ENCODE measurements around the gene OR6P1.

The OR6P1 gene, protein sequence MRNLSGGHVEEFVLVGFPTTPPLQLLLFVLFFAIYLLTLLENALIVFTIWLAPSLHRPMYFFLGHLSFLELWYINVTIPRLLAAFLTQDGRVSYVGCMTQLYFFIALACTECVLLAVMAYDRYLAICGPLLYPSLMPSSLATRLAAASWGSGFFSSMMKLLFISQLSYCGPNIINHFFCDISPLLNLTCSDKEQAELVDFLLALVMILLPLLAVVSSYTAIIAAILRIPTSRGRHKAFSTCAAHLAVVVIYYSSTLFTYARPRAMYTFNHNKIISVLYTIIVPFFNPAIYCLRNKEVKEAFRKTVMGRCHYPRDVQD

DNA sequence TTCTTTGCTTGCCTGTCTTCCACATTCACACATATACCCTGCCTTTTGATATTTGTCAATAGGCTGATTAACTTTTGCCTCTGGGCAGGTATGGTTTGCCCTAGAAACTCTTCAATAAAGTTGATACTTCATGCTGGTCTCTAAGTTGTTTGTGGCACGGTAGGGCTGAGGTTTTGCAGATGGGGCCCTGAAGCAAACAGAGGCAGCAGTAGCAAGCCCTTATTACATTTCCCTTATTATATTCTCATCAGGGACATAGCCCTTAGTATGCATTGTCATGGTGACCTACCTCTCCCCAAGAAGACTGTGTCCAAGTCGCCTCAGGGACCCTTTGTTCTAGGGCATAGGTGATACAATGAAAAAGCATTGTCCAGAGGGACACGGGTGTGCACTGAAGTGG lies at the start of gene OR6P1:
TSS of gene OR6P1 (minus strand) at position 101 of the 400 bp plus-strand sequence. CDS start 6,976 bp downstream, outside the sequence.
- DNase-seq (ENCODE audit: low read depth) = no peak

DNA sequence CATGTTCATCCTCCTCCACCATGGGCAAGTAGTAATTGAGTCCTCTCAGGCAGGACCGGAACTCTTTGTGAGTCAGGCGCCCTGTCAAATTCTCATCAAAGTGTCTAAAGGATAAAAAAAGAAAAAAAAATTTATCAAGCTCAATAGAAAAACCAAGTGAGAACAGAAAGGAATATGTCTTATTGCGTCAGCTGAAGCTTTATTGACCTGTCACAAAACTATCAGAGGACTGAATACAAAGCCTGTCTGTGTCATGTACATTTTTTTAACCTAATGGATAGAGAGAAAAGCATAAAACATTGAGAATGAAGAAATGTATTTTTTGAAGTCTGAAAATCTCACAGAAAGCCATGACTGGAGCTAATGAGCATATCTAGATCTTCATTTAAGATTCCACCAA lies 43.4 kb upstream of the OR6P1 start:
- DNase-seq (ENCODE audit: low read depth) = no peak

DNA sequence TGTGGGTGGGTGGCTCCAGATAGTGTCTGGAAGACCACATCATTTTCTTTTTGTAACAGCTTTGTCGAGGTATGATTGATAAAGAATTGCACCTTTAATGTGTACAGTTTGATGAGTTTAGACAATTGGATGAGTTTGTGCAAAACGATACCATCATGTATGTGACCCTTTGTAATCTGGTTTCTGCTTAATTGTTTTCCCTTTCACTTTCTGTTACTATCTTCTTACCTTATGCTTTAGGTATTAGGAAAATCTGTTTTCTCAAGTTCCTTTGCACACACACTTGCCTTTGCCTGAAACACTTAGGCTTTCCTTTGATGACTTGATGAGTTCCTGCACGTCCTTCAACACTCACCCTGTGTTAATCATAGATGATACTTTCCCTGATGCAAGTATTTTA lies 41.5 kb upstream of the OR6P1 start:
- DNase-seq (ENCODE audit: low read depth) = no peak

DNA sequence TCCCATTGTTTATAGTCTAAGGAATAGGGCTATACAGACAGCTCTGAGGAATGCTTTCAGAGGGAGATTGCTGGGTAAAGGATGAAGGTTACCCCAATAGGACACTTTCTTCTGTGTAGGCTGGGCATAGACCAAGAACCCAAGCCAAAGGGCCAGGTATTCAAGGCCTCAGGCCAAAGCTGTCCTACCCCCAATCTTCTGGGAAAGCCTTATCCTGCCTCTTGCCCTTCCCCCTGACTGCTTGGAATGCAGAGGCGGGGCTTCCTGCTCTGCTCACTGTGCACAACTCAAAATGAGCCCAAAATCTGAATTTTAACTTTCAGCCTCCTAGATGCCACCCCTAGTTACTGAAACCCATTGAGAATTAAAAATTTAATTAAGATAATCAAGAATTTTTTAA lies 36.9 kb upstream of the OR6P1 start:
- no peak for DNase-seq (ENCODE audit: low read depth)

DNA sequence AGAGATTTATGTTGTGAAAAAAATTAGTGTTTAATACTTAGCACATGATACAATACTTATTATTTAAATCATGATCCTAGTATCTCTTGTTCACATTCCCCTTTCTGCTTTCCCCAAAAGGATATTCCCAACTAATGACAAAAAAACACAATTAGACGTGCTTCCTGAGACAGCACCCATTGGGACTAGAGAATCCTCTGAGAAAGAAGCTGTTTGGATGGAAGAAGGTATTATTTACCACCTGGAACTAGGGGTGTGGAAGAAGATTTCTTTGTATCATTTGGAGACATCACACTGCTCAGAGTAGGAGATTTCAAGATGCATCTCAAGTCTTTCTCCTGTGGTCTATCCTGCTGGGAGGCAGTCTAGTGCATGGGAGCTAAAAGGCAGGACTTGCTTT lies 34.6 kb upstream of the OR6P1 start, which contains the start of gene OR10Z1:
TSS of gene OR10Z1 (plus strand) at position 301 of the 400 bp plus-strand sequence. CDS start 1,171 bp downstream, outside the sequence.
- DNase-seq (ENCODE audit: low read depth) = no peak

DNA sequence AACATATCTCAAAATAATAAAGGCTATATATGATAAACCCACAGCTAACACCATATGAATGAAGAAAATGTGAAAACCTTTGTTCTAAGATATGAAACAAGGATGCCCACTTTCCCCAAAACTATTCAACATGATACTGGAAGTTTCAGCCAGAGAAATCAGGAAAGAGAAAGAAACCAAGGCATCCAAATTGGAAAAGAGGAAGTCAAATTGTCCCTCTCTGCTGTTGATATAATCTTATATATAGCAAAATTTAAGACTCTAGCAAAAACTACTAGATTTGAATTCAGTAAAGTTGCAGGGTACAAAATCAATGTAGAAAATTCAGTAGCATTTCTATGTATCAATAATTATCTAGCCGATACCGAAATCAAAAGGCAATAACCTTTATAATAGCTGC lies 30.4 kb upstream of the OR6P1 start:
- DNase-seq (ENCODE audit: low read depth) = no peak

DNA sequence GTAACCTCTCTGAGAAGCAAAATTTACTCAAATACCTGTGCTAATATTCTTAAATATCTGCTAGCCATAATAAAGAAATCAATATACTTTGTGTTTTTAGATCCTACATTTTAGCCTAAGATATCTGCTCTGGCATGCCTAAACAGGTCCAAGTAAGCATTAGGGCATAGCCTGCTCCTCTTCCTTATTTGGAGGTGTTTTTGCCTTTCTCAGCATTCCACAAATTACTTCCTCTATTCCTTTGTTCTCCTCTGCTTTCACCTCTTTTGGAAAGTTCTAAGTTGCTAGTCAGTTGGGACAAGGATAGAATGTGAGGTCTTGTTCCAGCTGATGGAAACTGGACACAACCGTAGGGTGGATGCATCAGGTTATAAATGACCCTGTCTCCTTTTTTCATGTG lies 16.6 kb upstream of the OR6P1 start:
- no peak for DNase-seq (ENCODE audit: low read depth)

DNA sequence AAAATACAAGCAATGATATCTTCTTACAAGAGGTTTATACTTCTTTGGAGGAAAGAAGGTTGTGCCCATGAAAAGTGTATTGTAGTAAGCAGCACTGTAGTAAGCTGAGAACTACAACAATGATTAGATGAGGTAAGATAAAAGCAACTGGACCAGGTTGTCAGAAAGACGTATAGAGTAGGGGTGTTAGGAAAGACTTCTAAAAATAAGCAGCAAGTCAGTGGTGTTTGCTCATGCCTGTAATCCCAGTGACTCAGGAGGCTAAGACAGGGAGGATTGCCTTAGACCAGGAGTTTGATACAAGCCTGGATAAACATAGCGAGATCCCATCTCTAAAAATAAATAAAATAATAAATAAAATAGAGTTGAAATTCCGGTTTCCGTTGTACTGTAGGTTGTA lies 13.6 kb upstream of the OR6P1 start:
- no peak for DNase-seq (ENCODE audit: low read depth)

DNA sequence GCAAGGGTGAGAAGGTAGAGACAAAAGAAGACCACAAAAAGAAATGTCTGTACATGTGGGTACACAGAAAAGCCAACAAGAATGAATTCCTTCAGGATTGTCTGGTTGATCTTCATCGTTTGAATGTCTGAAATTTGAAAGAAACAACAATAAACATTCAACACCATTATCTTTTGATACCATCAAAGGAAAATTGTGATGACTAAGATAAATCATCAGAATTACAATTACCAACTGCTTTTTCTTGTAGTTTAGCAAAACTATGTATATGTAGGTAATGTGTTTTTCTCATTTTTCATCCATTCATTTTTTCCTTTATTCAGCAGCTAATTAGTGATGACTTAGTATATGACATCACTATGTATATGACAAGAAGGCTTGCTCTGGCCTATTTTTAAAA lies 9.4 kb upstream of the OR6P1 start, which contains the start of gene OR10X1:
TSS of gene OR10X1 (minus strand) at position 167 of the 400 bp plus-strand sequence. CDS start at position 167, 0 bp downstream.
- DNase-seq (ENCODE audit: low read depth) = no peak

DNA sequence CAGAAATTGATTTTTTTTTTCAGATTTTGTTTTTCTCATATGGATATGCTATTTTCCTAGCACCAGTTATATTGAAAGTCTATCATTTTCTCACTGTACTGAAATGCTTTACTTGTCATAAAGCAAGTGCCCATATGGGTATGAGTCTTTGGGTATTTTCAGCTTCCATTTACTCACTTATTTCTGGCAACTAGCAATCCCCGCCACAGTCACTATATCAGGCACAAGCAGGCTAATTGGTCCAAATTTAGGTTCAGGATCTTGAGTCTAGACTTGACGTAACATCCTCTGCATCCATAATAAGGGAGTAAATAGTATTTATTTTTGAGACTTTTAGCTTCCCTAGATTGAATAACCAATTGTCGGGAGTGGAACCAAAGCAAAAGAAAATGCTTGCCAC lies 7.2 kb upstream of the OR6P1 start:
- DNase-seq (ENCODE audit: low read depth) = no peak

DNA sequence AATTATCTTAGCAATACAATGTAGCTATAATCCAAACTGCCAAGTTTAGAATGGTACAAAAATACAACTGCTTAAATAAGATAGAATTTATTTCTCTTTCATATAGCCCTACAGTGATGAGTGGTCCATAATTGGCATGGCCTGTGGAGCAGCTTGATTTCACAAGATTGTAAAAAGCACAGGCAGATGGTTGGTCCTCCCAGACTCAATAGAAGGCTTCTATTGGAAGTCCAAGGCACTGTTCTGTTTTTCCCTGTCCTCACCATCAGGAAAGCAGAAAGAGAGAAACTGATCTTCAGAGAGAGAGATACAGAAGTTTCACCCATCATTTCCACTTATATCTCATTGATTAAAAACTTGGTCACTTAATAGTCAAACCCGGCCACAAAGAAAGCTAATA lies 1.8 kb upstream of the OR6P1 start:
- DNase-seq (ENCODE audit: low read depth) = no peak

DNA sequence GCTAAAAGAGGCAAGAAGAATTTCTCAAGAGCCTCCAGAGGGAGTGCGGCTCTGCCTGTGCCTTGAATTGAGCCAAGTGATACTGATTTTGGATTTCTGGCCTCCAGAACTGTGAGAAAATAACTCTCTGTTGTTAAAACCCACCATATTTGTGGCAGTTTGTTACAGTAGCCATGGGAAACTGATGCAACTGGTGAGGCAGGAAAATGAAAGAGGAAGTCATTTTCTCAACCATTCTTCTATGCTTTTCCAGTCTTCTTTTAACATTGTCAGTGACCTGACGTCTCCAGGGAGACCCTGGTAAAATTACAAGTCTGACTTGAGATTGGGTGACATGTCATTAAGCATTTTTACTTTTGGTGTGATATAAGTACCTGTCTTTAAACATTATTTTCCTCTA lies 5.8 kb downstream of the OR6P1 start:
- DNase-seq (ENCODE audit: low read depth) = no peak

DNA sequence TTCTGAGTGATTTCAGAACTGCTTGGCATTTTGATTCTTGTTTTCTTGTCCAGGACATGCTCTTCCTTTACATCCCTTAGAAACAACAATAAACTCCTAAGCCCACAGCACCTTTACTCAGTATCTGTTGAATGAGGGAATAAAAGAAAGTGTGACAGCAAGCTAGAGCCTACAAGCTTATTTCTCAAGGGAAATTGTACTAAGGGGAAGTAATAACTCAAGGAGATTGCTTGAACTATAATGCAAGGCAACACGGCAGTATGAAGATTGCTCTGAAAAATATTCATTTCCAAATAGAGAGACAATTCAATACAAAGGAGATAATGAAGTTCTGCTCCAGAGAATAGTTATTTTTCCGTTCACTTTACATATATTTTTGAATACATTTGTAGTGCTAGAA lies 6.5 kb downstream of the OR6P1 start:
- DNase-seq (ENCODE audit: low read depth) = no peak

DNA sequence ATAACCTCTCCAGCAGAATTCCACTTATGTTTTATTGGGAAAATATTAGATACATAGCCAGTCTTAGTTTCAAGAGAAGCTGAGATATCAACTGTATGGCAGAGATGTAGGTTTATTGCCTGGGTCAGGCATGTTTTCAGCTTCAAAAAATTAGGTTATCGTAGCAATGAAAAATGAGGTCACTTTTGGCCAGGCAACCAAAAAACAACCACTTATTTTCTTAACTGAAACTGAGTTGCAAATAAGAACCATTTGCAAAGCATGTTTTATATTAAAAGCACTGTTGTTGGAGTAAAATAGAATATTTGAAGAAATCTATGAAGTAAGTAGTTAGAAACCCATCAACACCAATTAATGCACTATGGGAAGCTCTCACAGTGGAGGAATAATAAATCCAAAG lies 10.7 kb downstream of the OR6P1 start:
- no peak for DNase-seq (ENCODE audit: low read depth)

DNA sequence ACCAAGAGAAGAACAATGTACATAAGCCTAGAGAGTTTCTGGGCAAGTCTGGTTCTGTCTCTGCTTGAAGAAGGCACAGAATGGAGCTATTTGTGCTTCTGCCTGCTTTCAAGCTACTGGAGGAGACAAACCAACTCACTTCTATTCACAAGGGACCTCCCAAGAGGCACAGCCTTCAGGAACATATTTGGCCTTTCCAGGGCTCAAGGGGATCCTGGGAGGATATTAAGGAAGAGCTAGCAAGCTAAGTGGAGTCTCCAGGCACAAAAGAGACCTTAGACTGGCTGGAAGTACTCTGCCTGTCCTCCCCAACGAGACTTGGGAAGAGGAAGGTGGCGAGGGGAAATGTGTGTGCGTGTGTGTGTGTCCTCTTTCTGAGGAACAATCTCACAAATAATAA lies 16.0 kb downstream of the OR6P1 start, which contains the start of gene OR6Y1:
TSS of gene OR6Y1 (minus strand) at position 54 of the 400 bp plus-strand sequence. CDS start 6,300 bp downstream, outside the sequence.
- DNase-seq (ENCODE audit: low read depth) = no peak

DNA sequence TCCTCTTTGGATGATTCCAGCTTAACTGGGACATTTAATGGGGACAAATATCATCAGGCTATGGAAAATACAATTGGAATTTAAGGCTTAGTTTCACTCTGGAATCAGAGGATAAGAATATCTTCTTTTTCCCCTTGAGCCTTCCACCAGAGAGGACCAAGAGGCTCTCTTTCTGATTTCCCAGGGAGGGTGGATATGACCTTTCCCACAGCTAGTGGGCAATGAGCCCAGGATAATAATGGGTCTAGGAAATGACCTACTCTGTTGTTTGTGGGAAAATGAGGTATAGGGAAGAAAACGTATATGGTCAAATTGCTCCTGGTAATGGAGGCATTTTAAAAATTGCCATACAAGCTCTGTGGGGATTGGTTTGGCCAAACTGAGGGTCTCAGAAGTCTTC lies 18.1 kb downstream of the OR6P1 start:
- no peak for DNase-seq (ENCODE audit: low read depth)

DNA sequence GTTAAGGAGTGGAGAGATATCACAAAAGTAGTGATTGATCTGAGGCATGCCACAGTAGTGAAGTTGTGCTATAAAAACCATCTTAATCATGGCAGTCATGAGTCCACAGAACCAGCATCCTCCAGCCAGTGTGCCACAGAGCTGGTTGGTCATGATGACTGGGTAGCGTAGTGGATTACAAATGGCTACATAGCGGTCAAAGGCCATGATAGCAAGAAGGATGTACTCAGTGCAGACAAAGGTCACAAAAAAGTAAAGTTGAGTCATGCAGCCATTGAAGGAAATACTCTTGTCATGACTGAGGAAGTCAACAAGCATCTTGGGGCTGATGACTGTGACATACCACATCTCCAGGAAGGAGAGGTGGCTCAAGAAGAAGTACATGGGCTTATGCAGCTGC lies 22.8 kb downstream of the OR6P1 start:
- no peak for DNase-seq (ENCODE audit: low read depth)

DNA sequence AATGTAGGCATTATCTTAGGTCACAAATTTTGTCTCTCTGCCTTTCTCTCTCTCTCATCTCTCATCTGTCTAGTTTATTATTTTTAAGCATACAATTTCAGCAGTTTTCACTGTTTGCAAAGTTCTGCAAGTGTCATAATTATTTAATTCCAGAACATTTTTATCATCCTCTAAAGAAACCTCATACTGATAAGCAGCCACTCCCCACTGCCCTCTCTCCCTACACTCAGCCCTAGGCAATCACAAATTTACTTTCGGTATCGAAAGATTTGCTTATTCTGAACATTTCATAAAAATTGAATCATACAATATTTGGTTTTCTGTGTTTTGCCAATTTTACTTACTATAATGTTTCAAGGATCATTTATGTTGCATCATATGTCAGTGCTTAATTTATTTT lies 32.8 kb downstream of the OR6P1 start:
- DNase-seq (ENCODE audit: low read depth) = no peak

DNA sequence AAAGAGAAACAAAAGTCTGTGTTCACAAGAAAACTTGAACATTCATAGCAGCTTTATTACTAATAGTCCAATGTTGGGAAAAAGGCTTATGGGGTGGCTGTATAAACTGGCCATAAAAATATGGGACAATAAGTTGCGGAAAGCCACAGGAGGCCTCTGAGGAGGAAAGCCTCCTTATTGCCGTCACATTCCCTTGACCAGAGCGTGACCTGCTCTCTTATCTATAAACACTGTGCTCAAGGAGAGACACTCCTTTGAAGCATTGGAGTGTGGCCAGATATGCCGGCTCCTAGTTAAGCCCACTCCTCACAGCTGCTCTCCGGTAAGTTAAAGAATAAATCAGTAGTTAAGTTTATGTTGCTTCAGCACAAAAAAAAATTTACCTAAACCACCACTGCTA lies 35.9 kb downstream of the OR6P1 start:
- DNase-seq (ENCODE audit: low read depth) = no peak

DNA sequence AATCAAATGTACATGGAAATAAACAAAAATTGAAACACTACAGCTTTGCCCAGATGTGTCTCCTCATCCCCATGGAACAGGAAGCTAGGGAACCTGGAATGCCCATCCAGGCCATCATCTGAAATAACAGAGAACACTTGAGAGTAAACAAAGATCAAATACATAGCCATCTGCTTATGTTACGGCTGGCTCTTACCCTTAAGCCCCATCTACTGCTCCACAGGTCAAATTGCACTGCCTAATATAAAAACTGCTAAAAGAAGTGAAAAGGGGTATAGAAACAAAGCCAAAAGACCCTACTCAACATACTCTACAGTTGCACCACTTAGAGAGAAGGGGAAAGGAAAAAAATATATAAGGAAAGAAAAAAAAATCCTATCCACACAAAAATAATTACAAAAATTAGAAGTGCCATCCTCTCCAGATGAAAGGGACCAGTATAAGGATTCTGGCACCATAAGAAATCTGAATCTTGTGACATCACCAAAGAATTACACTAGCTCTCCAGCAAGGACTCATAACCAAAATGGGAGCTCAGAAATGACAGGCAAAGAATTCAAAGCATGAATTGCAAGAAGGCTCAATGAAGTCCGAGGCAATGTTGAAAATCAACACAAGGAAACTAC lies 43.1 kb downstream of the OR6P1 start:
- DNase-seq (ENCODE audit: low read depth) = no peak

DNA sequence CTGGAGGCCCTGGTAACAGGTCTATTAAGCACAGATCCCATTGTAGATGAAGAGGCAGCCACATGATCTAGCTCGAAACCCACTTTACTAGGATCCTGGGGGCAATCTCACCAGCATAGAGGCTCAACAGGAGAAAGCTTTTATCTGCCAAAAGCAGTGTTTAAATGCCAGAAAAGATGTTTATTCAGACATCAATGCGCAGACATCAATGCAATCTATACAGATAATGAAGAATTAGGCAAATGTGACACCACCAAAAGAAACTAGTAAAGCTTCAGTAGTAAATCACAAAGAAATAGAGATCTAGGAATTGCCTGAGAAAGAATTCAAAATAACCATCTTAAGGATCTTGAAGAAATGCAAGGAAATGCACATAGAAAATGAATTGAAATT lies 48.7 kb downstream of the OR6P1 start:
- no peak for DNase-seq (ENCODE audit: low read depth)

DNA sequence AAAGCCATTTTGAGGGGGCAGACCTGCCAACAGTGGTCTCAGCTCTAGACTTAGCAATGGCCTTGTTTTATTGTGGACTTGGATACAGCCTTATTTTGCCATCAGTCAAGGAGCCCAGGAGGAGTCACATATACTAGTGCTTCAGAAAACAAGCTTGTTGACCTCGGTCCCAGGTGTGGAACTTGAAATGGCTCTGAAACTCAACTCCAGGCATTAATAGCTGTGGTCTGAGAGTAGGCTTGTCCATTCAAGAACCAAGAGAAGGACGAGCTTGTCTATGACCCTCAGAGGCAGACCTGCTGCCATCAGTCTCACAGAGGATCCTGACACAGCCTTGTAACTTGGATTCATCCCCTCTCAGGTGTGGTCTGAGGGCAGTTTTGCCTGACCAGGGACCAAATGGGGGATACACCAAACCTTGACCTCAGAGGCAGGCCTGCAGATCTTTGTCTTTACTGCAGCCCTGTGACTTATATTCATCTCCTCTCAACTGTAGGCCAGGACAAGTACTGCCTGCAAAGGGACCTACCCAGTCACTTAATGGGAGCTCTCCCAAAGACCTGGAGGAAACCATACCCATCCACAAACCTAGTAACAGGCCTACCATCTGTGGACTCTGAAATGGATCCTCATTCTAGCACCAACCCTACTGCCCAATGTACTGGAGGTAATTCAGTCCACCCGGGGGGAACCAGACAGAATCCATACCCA lies 49.3 kb downstream of the OR6P1 start:
- DNase-seq (ENCODE audit: low read depth) = no peak

DNA sequence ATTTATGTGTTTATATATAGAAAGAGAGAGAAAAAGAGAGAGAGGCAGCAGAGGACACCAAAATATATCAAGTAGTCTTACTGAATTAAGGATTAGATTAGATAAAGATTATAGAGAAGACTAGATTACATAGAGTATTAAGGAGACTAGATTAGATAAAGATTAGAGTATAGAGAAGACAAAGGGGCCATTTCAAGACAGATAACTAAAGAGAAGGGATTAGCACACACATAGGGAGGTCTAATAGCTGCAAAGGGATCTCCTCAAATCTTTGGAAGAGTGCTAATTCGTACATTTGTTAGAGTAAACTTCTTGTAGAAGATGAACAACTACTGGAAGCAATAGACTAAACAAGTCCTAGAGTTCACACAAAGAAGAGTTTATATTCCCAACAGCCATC lies 50.4 kb downstream of the OR6P1 start:
- DNase-seq (ENCODE audit: low read depth) = no peak

All from stimulated activated CD8-positive, alpha-beta memory T cell treated with anti-CD3 and anti-CD28 coated beads, Interleukin-7, amount 100 ng/mL, for 24 hours (primary cell).